RWPE1 (cell line): Measurements from ENCODE around the gene SIK3.

ENCODE experiments used
- CTCF ChIA-PET: fragments of 350-600 bp; sonication (Branson Sonifier 250); formaldehyde crosslinking; extraction: SDS; loops from one replicate; lab custom pipeline; 2021; lab: Yijun Ruan, JAX
- POLR2A ChIA-PET: fragments of 400-600 bp; formaldehyde crosslinking; extraction: SDS; loops from one replicate; lab custom pipeline; 2020; ENCODE audit warnings: antibody characterized with exemption; ENCODE audit not compliant: low non-redundant PET; lab: Yijun Ruan, JAX
- DNase-seq: peaks from one replicate; pipeline ENCODE4 v3.0.0; 2012; ENCODE audit warnings: low spot score
- H3K27ac ChIP-seq: fragments of 450-650 bp; 2 replicates; pipeline ENCODE4 v1.5.1; 2017
- CTCF ChIP-seq: fragments of 450-650 bp; conservative IDR thresholded peaks from 2 replicates; pipeline ENCODE4 v1.5.1; 2017; ENCODE audit warnings: low read depth, mild to moderate bottlenecking

Gene SIK3

GRCh38 chr11:116911976-116912734 lies 186.1 kb downstream of the SIK3 start:
- H3K27ac ChIP-seq, result no peak overlapping the region
- DNase-seq, result no peak
- no peak for TF ChIP-seq CTCF
- ChIA-PET POLR2A (no interaction called here), CTCF (no interaction called here)

GRCh38 chr11:116910847-116911246 lies 187.4 kb downstream of the SIK3 start:
- H3K27ac ChIP-seq, result no peak overlapping the region
- ChIA-PET POLR2A (no interaction called here), CTCF (no interaction called here)
- DNase-seq, result no peak
- no peak for TF ChIP-seq CTCF

- ChIA-PET POLR2A (no interaction called here), CTCF (no interaction called here)
These were observed 187.8 kb downstream of the SIK3 start for GRCh38 chr11:116910378-116910777.

GRCh38 chr11:116909245-116909644 lies 189.0 kb downstream of the SIK3 start:
- CTCF ChIA-PET, result no interaction called here
- TF ChIP-seq CTCF, result no peak
- POLR2A ChIA-PET, result no interaction called here
- no peak overlapping the region for H3K27ac ChIP-seq
- DNase-seq, result no peak

More at GRCh38 chr11:116910378-116910777, 187.8 kb downstream of the SIK3 start:
- DNase-seq, result no peak
- no peak overlapping the region for H3K27ac ChIP-seq
- TF ChIP-seq CTCF, result no peak

GRCh38 chr11:116906479-116906878 lies 191.7 kb downstream of the SIK3 start:
- no peak for TF ChIP-seq CTCF
- no peak for DNase-seq
- ChIA-PET POLR2A (no interaction called here), CTCF (no interaction called here)
- H3K27ac ChIP-seq, result no peak overlapping the region

GRCh38 chr11:116903090-116903489 lies 195.1 kb downstream of the SIK3 start:
- no peak overlapping the region for H3K27ac ChIP-seq
- TF ChIP-seq CTCF, result no peak
- DNase-seq, result no peak
- ChIA-PET CTCF (no interaction called here), POLR2A (no interaction called here)
